Activated B cell treated with CpG ODN at 0.5 μM for 24 hours (primary cell): ENCODE measurements around the gene CNBD2. TPM values are rescaled to one million over a fixed set of nuclear protein-coding genes. Genes with fewer than 3 reads are reported as not detected.

Source experiments
- ATAC-seq: fragments of 200-7000 bp; cut with Tn5 transposase; one replicate; pipeline ENCODE4 v1.10.0; 2021; ENCODE audit warnings: low read depth, mild to moderate bottlenecking, moderate library complexity
- CTCF ChIA-PET: fragments of 350-600 bp; sonication (Branson Sonifier 250); formaldehyde crosslinking; loops from one replicate; lab custom pipeline; 2021; ENCODE audit warnings: antibody characterized with exemption; lab: Charles Lee
- POLR2A ChIA-PET: fragments of 350-600 bp; sonication (Branson Sonifier 250); formaldehyde crosslinking; loops from one replicate; lab custom pipeline; 2021; ENCODE audit warnings: antibody characterized with exemption; lab: Charles Lee
- DNase-seq: peaks from one replicate; pipeline ENCODE4 v3.0.0; 2022
- H3K27ac Mint-ChIP-seq: one replicate; pipeline ENCODE4 v1.8.0; 2020; ENCODE audit warnings: mixed read lengths
- H3K27me3 Mint-ChIP-seq: one replicate; pipeline ENCODE4 v1.8.0; 2021; ENCODE audit warnings: mixed read lengths
- H3K36me3 Mint-ChIP-seq: one replicate; pipeline ENCODE4 v1.8.0; 2021; ENCODE audit warnings: low read depth, mixed read lengths
- H3K4me1 Mint-ChIP-seq: one replicate; pipeline ENCODE4 v1.8.0; 2021; ENCODE audit warnings: mixed read lengths
- H3K4me3 Mint-ChIP-seq: one replicate; pipeline ENCODE4 v1.8.0; 2020; ENCODE audit warnings: mild to moderate bottlenecking, mixed read lengths
- H3K9me3 Mint-ChIP-seq: one replicate; pipeline ENCODE4 v1.8.0; 2020; ENCODE audit warnings: mixed read lengths
- intact Hi-C: fragments of 100-400 bp; cut with micrococcal nuclease; formaldehyde crosslinking; loops from one replicate; pipeline ENCODE4 v1.15.1; 2024
- total RNA-seq: library from RNA; stranded (reverse); gene quantifications from 2 replicates; pipeline ENCODE4 v1.2.3, GENCODE V29; 2022
- TF ChIP-seq, protein P1 (sequence below): fragments of 200-600 bp; IDR thresholded peaks from one replicate; pipeline ENCODE4 v1.8.0; 2022; ENCODE audit warnings: antibody characterized with exemption, mild to moderate bottlenecking

CNBD2 gene
- total RNA-seq, 1 donor from 2014 or later: 5.6 TPM

- H3K9me3 Mint-ChIP-seq: no peaks in the 10 kb centered on the region
- no peak for DNase-seq
- CTCF ChIA-PET: interaction anchor here (1.1 to 2.7 kb wide), 4 partner anchors 9 to 216 kb away, joined by 3 to 15 read pairs (median 12); no protein-coding TSS in a partner anchor
- intact Hi-C loops: no loop called here
- H3K27ac Mint-ChIP-seq: no peak overlapping the region
- POLR2A ChIA-PET: no interaction called here
- TF ChIP-seq, protein P1, sequence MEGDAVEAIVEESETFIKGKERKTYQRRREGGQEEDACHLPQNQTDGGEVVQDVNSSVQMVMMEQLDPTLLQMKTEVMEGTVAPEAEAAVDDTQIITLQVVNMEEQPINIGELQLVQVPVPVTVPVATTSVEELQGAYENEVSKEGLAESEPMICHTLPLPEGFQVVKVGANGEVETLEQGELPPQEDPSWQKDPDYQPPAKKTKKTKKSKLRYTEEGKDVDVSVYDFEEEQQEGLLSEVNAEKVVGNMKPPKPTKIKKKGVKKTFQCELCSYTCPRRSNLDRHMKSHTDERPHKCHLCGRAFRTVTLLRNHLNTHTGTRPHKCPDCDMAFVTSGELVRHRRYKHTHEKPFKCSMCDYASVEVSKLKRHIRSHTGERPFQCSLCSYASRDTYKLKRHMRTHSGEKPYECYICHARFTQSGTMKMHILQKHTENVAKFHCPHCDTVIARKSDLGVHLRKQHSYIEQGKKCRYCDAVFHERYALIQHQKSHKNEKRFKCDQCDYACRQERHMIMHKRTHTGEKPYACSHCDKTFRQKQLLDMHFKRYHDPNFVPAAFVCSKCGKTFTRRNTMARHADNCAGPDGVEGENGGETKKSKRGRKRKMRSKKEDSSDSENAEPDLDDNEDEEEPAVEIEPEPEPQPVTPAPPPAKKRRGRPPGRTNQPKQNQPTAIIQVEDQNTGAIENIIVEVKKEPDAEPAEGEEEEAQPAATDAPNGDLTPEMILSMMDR: no peak
- H3K4me1 Mint-ChIP-seq: no peaks in the 10 kb centered on the region
- H3K4me3 Mint-ChIP-seq: no peak overlapping the region
- H3K36me3 Mint-ChIP-seq: no peaks in the 10 kb centered on the region
- ATAC-seq: no peak
- peaks cover 15% of the 10 kb centered on the region for H3K27me3 Mint-ChIP-seq
Observed at GRCh38 chr20:35984382-35984781, 16.0 kb downstream of the CNBD2 start.

- H3K4me3 Mint-ChIP-seq: no peak overlapping the region
- H3K9me3 Mint-ChIP-seq: no peaks in the 10 kb centered on the region
- no peak for DNase-seq
- no peak for ATAC-seq
- no peak overlapping the region for H3K27ac Mint-ChIP-seq
- TF ChIP-seq, protein P1: no peak
- H3K27me3 Mint-ChIP-seq: peaks cover 17% of the 10 kb centered on the region
- POLR2A ChIA-PET: no interaction called here
- H3K36me3 Mint-ChIP-seq: no peaks in the 10 kb centered on the region
- H3K4me1 Mint-ChIP-seq: no peaks in the 10 kb centered on the region
- CTCF ChIA-PET: interaction anchor here (2.3 kb wide), 1 partner anchor 152 kb away, joined by 15 read pairs; no protein-coding TSS in a partner anchor
- intact Hi-C loops: no loop called here
Observed at GRCh38 chr20:35985806-35986205, 17.4 kb downstream of the CNBD2 start.

DNA sequence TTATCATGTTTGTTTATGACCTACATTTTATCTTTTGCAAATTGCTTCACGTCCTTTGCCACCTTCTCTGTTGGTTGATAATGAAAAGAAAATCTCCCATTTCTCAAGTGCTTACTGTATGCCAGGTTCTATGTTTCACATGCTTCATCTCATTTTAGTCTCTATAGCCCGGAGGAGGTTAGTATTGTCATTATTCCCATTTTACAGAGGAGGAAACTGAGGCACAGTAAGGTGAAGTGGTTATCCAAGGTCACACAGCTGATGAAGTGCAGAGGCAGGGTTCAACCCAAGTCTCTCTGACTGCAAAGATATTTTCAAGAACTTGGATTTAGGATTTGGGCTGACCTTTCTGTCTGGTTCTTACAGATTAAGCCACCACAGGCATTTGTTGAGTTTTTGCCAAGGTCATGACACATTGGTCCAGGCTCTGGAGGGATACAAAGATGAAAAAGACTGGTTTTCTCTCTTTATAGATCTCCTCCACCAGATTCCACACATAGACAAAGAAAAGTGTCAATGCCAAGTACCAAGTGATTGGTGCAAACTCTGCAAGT, 20.6 kb downstream of the CNBD2 start:
- Mint-ChIP-seq H3K36me3 (no peaks in the 10 kb centered on the region), H3K4me3 (no peak overlapping the region), H3K27ac (no peak overlapping the region), H3K27me3 (peaks cover 16% of the 10 kb centered on the region), H3K9me3 (no peaks in the 10 kb centered on the region), H3K4me1 (peaks cover 3% of the 10 kb centered on the region)
- ChIA-PET CTCF (no interaction called here), POLR2A (no interaction called here)
- intact Hi-C loops: no loop called here
- no peak for DNase-seq
- no peak for ATAC-seq
- TF ChIP-seq, protein P1: no peak

- CTCF ChIA-PET: interaction anchor here (1.0 to 10.0 kb wide), 9 partner anchors 11 to 211 kb away, joined by 3 to 488 read pairs (median 4); no protein-coding TSS in a partner anchor
- no peak overlapping the region for H3K27ac Mint-ChIP-seq
Observed at GRCh38 chr20:35991142-35991771, 22.9 kb downstream of the CNBD2 start.

More at GRCh38 chr20:35991142-35991771, 22.9 kb downstream of the CNBD2 start:
- intact Hi-C loops: loop anchor here (5.0 to 10.0 kb wide), 2 partner anchors 61 to 924 kb away; no protein-coding TSS in a partner anchor
- Mint-ChIP-seq H3K4me3 (no peak overlapping the region), H3K4me1 (peaks cover 5% of the 10 kb centered on the region), H3K36me3 (no peaks in the 10 kb centered on the region), H3K9me3 (no peaks in the 10 kb centered on the region), H3K27me3 (peaks cover 19% of the 10 kb centered on the region)
- POLR2A ChIA-PET: no interaction called here
- TF ChIP-seq, protein P1: no peak
- DNase-seq (no peak), ATAC-seq (no peak)
